Measurements from ENCODE around the gene SLC37A1. TPM values are rescaled to one million over a fixed set of nuclear protein-coding genes. Genes with fewer than 3 reads are reported as not detected.

Gene SLC37A1
- total and polyA plus RNA-seq, 4 donors, result 2.0 to 7.2 (median 4.3) TPM

DNA sequence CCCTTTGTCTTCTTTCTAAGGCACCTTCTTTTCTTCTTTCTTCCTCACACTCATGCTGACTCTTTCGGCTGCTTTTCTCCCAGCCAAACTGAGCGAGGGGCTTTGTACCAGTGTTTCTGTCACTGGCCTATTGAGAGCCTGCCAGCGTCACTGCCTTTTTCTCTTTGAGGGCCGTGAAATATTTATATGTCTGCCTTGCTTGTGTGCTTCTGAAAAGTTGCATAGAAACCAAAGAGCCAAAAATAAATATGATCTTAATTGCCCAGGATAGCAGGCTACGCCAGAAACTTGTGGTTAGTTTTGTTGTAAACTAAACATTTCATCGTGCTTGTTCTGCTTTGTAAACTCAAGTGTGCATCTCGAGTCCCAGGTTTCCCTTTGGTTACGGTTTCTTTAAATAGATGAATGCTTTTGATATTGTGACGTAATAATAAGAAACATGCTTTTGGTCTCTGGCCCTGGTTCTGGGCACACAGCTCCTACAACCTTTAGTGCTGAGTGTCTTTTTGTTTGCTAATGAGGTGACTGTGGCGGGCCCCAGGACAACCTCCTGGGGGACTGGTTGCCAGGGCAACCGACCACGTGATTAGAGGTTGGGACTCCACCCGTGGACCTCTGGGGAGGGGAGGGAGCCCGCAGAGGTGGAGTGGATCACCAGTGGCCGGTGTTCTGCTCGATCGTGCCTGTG, 10.8 kb downstream of the SLC37A1 start:
- Histone ChIP-seq H3K4me3 (ENCODE audit: low read depth in 1 of 3, low read length in 3 of 3) (no peak overlapping the region), H3K4me1 (ENCODE audit: control insufficient read depth in 4 of 4, insufficient read depth in 4 of 4, low read length in 3 of 4) (peaks cover 6 to 37% (median 25%) of the 10 kb centered on the region in 4 donors), H3K27me3 (ENCODE audit: control insufficient read depth in 4 of 4, insufficient read depth in 4 of 4, low read length in 3 of 4) (no peaks in the 10 kb centered on the region), H3K9ac (ENCODE audit: low read depth in 1 of 2, low read length in 2 of 2) (no peak overlapping the region), H3K27ac (ENCODE audit: low read depth in 1 of 2, low read length in 2 of 2) (no peak overlapping the region), H3K36me3 (ENCODE audit: control insufficient read depth in 4 of 4, insufficient read depth in 3 of 4, low read depth in 1 of 4, low read length in 3 of 4) (peaks cover 0 to 5% (median 0%) of the 10 kb centered on the region in 4 donors), H3K9me3 (ENCODE audit: control insufficient read depth in 4 of 4, low read length in 3 of 4) (no peaks in the 10 kb centered on the region)
- TF ChIP-seq, protein P1, sequence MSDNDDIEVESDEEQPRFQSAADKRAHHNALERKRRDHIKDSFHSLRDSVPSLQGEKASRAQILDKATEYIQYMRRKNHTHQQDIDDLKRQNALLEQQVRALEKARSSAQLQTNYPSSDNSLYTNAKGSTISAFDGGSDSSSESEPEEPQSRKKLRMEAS (IDR thresholded peaks at IDR 0.05), result no peak
- TF ChIP-seq HNF4G (IDR thresholded peaks at IDR 0.05) (no peak), GABPA (IDR thresholded peaks at IDR 0.05 in 1 of 2, conservative IDR thresholded peaks at IDR 0.05 in 1 of 2) (no peak), RXRA (IDR thresholded peaks at IDR 0.05) (no peak), EGR1 (IDR thresholded peaks at IDR 0.05; ENCODE audit: low read depth in 2 of 2) (no peak)
- TF ChIP-seq, protein P2, sequence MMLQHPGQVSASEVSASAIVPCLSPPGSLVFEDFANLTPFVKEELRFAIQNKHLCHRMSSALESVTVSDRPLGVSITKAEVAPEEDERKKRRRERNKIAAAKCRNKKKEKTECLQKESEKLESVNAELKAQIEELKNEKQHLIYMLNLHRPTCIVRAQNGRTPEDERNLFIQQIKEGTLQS (IDR thresholded peaks at IDR 0.05), result no peak
- 61% methylated on average over 17 of the region's 17 CpGs for WGBS
- DNase-seq (ENCODE audit: low spot score), result no peak

DNA sequence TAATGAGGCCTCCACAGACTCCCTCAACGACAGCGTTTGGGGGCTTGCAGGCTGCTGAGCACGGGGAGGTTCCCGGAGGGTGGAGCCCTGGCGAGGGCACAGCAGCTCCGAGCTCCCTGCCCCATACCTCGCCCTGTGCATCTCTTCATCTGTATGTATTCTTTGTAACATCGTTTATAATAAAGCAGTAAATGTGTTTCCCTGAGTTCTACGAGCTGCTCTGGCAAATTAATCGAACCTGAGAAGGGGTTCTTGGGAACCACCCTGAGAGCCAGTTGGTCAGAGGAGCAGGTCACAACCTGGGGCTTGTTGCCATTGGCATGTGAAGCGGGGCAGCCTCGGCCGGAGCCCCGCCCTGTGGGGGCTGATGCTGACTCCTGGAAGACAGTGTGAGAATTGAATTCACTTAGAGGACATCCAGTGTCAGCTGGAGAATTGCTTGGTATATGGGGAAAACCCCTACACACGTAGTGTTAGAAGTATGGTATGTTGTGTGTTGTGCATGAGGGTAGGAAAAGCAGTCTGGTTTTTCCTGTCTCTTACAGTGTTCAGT, 11.5 kb downstream of the SLC37A1 start:
- no peak for DNase-seq (ENCODE audit: low spot score)
- H3K4me1 ChIP-seq (ENCODE audit: control insufficient read depth in 4 of 4, insufficient read depth in 4 of 4, low read length in 3 of 4), result peaks cover 6 to 37% (median 25%) of the 10 kb centered on the region in 4 donors
- H3K4me3 ChIP-seq (ENCODE audit: low read depth in 1 of 3, low read length in 3 of 3), result no peak overlapping the region
- TF ChIP-seq JUND (IDR thresholded peaks at IDR 0.05), result no peak
- TF ChIP-seq FOXA1 (IDR thresholded peaks at IDR 0.05), result no peak
- peak overlapping the region in 1 of 2 donors; percentile 1 for H3K27ac ChIP-seq (ENCODE audit: low read depth in 1 of 2, low read length in 2 of 2)
- peaks cover 0 to 2% (median 0%) of the 10 kb centered on the region in 4 donors for H3K36me3 ChIP-seq (ENCODE audit: control insufficient read depth in 4 of 4, insufficient read depth in 3 of 4, low read depth in 1 of 4, low read length in 3 of 4)
- H3K9me3 ChIP-seq (ENCODE audit: control insufficient read depth in 4 of 4, low read length in 3 of 4), result no peaks in the 10 kb centered on the region
- H3K27me3 ChIP-seq (ENCODE audit: control insufficient read depth in 4 of 4, insufficient read depth in 4 of 4, low read length in 3 of 4), result no peaks in the 10 kb centered on the region
- WGBS, result 65% methylated on average over 15 of the region's 15 CpGs
- H3K9ac ChIP-seq (ENCODE audit: low read depth in 1 of 2, low read length in 2 of 2), result no peak overlapping the region

DNA sequence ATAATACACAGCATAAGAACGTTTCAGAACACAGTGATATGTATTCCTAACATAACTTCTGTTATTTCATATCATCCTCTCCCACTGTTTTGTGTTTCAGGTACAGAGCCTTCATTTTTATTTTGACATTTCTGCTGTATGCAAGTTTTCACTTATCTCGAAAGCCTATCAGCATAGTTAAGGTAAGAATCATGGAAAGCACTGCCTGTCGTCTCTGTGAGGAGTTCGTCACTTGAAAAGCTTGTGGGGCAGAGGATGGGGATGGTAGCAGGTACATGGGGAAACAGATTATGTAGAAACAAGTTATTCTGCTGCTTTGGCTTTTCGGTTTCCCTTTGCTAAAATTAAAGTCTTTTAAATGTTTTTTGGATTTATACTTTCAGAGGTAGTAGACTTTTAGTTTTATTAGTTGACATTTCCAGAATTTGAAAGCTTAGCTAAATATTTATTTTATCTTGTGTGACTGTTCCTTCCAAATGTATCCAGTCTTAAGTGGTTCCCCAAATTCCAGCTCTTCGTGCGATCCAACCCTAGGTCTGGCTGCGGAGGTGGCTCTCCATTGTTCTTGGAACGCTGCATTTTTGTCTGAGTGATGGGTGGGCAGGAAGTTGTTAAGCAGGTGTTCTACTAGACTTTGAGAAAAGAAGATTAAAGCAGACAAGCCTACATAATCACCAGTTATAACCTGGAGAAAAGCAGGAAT, 12.2 kb downstream of the SLC37A1 start:
- Histone ChIP-seq H3K4me3 (ENCODE audit: low read depth in 1 of 3, low read length in 3 of 3) (no peak overlapping the region), H3K36me3 (ENCODE audit: control insufficient read depth in 4 of 4, insufficient read depth in 3 of 4, low read depth in 1 of 4, low read length in 3 of 4) (no peaks in the 10 kb centered on the region), H3K4me1 (ENCODE audit: control insufficient read depth in 4 of 4, insufficient read depth in 4 of 4, low read length in 3 of 4) (peaks cover 6 to 37% (median 25%) of the 10 kb centered on the region in 4 donors), H3K27me3 (ENCODE audit: control insufficient read depth in 4 of 4, insufficient read depth in 4 of 4, low read length in 3 of 4) (no peaks in the 10 kb centered on the region), H3K9me3 (ENCODE audit: control insufficient read depth in 4 of 4, low read length in 3 of 4) (no peaks in the 10 kb centered on the region), H3K9ac (ENCODE audit: low read depth in 1 of 2, low read length in 2 of 2) (no peak overlapping the region), H3K27ac (ENCODE audit: low read depth in 1 of 2, low read length in 2 of 2) (peak overlapping the region; percentile 50 to 81)
- TF ChIP-seq EGR1 (IDR thresholded peaks at IDR 0.05; ENCODE audit: low read depth in 2 of 2) (no peak), YY1 (IDR thresholded peaks at IDR 0.05) (no peak), GABPA (IDR thresholded peaks at IDR 0.05 in 1 of 2, conservative IDR thresholded peaks at IDR 0.05 in 1 of 2) (no peak), NR2F2 (IDR thresholded peaks at IDR 0.05) (no peak), RXRA (IDR thresholded peaks at IDR 0.05) (no peak), JUND (IDR thresholded peaks at IDR 0.05) (no peak), FOXA2 (IDR thresholded peaks at IDR 0.05) (no peak), FOXA1 (IDR thresholded peaks at IDR 0.05) (no peak), HNF4A (conservative IDR thresholded peaks at IDR 0.05) (no peak)
- TF ChIP-seq, protein P1 (IDR thresholded peaks at IDR 0.05), result no peak
- TF ChIP-seq, protein P3, sequence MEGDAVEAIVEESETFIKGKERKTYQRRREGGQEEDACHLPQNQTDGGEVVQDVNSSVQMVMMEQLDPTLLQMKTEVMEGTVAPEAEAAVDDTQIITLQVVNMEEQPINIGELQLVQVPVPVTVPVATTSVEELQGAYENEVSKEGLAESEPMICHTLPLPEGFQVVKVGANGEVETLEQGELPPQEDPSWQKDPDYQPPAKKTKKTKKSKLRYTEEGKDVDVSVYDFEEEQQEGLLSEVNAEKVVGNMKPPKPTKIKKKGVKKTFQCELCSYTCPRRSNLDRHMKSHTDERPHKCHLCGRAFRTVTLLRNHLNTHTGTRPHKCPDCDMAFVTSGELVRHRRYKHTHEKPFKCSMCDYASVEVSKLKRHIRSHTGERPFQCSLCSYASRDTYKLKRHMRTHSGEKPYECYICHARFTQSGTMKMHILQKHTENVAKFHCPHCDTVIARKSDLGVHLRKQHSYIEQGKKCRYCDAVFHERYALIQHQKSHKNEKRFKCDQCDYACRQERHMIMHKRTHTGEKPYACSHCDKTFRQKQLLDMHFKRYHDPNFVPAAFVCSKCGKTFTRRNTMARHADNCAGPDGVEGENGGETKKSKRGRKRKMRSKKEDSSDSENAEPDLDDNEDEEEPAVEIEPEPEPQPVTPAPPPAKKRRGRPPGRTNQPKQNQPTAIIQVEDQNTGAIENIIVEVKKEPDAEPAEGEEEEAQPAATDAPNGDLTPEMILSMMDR (IDR thresholded peaks at IDR 0.05; ENCODE audit: low read depth, low read length, missing input control), result no peak
- TF ChIP-seq, protein P4, sequence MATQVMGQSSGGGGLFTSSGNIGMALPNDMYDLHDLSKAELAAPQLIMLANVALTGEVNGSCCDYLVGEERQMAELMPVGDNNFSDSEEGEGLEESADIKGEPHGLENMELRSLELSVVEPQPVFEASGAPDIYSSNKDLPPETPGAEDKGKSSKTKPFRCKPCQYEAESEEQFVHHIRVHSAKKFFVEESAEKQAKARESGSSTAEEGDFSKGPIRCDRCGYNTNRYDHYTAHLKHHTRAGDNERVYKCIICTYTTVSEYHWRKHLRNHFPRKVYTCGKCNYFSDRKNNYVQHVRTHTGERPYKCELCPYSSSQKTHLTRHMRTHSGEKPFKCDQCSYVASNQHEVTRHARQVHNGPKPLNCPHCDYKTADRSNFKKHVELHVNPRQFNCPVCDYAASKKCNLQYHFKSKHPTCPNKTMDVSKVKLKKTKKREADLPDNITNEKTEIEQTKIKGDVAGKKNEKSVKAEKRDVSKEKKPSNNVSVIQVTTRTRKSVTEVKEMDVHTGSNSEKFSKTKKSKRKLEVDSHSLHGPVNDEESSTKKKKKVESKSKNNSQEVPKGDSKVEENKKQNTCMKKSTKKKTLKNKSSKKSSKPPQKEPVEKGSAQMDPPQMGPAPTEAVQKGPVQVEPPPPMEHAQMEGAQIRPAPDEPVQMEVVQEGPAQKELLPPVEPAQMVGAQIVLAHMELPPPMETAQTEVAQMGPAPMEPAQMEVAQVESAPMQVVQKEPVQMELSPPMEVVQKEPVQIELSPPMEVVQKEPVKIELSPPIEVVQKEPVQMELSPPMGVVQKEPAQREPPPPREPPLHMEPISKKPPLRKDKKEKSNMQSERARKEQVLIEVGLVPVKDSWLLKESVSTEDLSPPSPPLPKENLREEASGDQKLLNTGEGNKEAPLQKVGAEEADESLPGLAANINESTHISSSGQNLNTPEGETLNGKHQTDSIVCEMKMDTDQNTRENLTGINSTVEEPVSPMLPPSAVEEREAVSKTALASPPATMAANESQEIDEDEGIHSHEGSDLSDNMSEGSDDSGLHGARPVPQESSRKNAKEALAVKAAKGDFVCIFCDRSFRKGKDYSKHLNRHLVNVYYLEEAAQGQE (IDR thresholded peaks at IDR 0.05), result no peak
- no peak for DNase-seq (ENCODE audit: low spot score)
- 59% methylated on average over 9 of the region's 9 CpGs for WGBS

Measured in liver (tissue), 9 donors.